GM21423 (cell line): ENCODE results near the gene BAD.
"Not testable (repeated sequence)": the region's sequence is repeated elsewhere in the genome, so short reads cannot be mapped to it uniquely, and the experiment has no call there.

ENCODE experiments used
- ATAC-seq: cut with Tn5 transposase; IDR thresholded peaks from one replicate; pipeline ENCODE4 v1.9.1; 2021; ENCODE audit warnings: mild to moderate bottlenecking, moderate library complexity; ENCODE audit not compliant: unreplicated experiment

The BAD gene

GRCh38 chr11:64315667-64316526 is 31.4 kb upstream of the BAD start:
- ATAC-seq, result not testable (repeated sequence)

DNA sequence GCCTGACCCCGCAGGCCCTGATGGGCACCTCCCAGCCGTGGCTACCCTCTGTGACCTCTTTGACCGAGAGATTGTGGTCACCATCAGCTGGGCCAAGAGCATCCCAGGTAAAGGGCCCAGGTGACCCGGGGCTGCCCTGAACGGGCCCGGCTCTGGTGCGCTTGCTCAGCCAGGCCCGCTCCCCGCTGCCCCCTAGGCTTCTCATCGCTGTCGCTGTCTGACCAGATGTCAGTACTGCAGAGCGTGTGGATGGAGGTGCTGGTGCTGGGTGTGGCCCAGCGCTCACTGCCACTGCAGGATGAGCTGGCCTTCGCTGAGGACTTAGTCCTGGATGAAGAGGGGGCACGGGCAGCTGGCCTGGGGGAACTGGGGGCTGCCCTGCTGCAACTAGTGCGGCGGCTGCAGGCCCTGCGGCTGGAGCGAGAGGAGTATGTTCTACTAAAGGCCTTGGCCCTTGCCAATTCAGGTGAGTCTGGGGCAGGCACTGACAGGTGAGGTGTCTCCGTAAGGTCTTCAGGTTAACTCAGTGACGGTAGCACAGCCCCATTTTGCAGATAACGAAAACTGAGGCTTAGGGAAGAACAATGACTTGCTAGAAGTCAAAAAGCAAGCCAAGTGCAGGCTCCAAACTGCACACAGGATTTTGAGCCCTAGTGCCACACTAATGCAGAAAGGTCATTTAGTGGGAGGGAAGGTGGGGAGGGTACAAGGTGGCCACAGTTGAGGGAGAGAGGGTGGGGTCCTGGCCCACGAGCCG is 30.5 kb upstream of the BAD start:
- no peak for ATAC-seq

DNA sequence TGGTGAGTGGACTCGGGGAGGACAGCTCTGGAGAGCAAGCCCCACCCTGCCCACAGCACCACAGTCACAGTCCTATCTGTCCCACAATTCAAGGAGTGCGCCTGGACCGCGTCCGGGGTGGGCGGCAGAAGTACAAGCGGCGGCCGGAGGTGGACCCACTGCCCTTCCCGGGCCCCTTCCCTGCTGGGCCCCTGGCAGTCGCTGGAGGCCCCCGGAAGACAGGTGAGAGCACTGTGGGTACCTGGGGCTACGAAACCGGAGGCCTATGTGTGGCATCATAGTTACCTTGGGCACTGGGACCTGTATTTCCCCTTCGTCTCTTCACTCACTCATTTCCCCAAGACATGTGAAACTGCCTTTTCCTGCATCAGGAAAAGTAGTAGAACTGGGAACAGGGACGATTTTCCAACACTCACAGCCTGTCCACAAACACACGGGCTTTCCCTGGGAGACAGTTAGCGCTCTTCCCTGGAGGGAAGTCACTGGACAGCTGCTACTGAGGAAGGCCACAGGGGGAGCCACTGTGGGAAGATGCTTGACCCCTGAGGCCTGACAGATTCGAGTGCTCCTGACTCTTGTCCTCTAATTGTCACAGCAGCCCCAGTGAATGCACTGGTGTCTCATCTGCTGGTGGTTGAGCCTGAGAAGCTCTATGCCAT is 29.8 kb upstream of the BAD start:
- ATAC-seq, result no peak

DNA sequence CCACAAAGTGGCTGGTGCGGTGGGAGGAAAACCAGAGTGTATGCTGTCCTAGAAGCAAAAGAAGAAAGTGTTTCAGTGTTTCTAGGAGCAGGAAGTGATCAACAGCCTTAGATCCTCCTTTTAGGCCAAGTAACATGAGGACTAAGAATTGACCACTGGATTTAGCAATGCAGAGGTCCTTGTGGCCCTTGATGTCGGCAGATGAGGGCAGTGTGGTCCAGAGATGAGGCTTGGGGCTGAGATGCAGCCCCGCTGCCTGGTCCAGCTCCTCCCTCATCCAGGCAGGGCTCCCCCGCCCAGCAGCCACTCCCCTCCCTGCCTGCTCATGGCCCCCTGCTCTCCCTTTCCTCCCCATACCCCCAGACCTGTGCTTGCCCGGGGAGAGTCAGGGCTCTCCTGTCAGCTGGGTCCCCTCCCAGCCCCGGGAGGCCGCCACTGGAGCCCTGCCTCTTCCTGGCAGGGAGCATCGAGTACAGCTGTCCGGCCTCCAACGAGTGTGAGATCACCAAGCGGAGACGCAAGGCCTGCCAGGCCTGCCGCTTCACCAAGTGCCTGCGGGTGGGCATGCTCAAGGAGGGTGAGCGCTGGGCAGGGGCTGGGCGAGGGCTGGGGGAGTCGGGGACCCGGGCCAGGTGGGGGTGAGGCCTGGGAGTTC is 29.2 kb upstream of the BAD start:
- no peak for ATAC-seq

GRCh38 chr11:64312947-64313346 is 28.5 kb upstream of the BAD start:
- no peak for ATAC-seq

GRCh38 chr11:64307795-64308194 is 23.3 kb upstream of the BAD start:
- not testable (repeated sequence) for ATAC-seq

- no peak for ATAC-seq
These were observed 22.6 kb upstream of the BAD start for GRCh38 chr11:64306876-64307622.

DNA sequence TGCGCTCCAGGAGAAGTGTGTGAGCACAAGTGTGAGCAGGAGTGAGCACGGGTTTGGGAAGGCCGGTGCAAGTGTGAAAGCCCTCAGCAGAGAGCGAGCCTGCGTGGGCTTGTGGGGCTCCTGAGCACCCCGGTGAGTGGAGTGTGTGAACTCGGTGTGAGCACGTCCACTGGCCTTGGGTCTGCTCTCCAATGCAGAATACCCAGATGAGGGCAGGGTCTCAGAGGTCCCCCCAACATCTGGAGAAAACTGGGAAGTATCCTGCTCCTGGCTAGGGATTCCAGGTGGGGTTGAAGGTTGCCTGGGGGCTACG is 22.1 kb upstream of the BAD start:
- no peak for ATAC-seq

DNA sequence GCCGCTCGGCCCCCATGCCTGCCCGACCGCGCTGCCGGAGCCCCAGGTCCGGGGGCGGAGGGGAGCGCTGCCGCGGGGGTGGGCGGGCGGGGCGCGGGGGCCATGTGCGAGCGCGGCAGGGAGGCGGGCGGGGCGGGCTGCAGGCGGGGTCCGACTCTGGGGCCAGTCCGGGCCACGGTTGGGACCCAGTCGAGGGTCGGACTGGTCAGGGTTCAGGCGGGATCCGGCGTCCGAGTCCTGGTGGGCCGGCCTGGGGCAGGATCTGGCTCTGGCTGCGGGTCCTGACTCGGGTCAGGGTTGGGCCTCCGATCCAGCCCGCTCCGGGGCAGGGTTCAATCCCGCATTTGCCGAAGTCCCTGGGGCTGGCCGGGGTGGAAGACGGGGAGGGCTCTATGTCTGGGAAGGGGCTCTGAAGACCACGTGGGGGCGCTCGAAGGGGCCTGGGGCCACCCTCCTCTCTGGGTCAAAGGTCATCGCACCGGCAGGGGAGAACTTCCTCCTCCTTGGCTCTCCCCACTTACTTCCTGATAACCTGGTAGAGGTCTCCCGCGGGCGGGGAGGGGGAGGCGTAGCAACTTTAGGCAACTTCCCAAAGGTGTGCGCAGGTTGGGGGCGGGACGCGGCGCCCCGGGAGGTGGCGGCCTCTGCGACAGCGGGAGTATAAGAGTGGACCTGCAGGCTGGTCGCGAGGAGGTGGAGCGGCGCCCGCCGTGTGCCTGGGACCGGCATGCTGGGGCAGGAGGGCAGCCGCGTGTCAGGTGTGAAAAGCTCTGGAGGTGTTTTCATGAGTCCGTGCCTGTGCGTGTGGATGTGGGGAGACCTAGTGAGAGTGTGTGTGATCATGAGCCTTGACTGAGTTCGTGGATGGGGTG is 21.5 kb upstream of the BAD start:
- ATAC-seq, result peak; percentile 19

- peak; percentile 69 for ATAC-seq
These were observed 20.7 kb upstream of the BAD start, which contains the start of gene ESRRA for GRCh38 chr11:64305075-64305690. Gene ESRRA, plus strand, starts transcription at chr11:64305524. Its CDS starts 1,656 bp downstream, at chr11:64307180.

DNA sequence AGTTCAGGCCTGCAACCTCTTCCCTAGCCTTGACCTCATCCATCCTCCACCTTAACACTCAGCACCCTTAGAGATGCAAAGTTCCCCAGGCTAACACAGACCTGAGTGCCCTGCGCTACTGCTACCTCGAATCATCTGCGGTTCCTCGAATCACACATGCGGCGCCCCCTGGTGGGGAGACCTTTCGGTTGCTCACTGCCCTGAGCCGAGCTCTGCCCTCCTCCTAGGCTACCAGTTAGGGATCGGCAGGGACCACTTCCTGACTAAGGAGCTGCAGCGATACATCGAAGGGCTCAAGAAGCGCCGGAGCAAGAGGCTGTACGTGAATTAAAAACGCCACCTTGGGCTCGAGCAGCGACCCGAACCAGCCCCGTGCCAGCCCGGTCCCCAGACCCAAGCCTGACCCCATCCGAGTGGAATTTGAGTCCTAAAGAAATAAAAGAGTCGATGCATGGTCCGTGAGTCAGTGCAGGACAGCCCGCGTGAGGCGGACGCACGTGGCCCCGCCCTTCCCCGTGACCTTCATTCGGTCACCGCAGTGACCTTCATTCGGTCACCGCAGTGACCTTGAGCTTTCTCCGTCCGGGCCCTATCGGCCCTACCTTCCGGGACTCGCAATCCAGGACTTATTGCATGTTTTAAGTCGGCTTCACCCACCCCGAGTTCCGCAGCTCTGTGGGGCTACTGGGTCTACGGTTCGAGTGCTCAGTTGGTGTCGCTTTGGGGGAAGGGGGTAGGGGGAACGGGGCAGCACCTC is 20.0 kb upstream of the BAD start:
- peak; percentile 31 for ATAC-seq

- ATAC-seq, result no peak
These were observed 19.5 kb upstream of the BAD start for GRCh38 chr11:64304032-64304315.

DNA sequence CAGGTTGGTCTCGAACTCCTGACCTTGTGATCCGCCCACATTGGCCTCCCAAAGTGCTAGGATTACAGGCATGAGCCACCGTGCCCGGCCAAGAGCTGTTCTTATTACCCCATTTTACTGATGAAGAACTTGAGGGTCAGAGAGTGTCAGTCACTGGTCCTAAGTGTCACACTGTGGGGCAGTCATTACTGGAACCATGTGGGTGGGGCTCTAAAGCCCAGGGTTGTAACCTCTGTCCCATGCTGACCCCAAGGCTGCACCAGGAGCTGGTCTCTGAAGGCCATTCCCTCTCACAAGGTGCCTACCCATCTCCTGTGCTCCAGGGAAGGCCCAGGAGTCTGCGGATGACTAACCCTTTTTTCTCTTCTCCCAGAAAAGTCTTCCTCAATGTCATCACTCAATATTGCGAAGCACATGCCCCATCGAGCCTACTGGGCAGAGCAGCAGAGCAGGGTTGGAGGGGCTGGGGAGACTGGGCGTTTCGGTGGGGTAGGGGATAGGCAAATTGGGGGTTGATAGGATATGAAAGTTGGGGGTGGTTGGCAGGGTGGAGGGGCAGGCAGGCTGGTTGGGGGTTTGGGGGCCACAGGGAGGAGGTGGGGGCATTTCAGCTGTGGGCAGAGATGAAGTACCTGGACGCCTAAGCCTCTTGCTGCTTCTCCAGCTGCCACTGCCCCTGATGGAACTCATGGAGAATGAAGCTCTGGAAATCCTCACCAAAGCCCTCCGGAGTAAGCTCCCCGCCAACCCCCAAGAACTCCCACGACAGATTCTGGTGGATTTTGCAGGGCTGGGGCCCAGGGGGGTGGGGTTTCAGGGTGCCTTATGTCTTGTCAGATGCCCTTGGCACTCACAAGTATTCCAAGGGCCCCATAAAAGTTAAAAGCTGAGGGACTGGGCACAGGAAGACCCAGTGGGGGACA is 18.9 kb upstream of the BAD start:
- no peak for ATAC-seq

DNA sequence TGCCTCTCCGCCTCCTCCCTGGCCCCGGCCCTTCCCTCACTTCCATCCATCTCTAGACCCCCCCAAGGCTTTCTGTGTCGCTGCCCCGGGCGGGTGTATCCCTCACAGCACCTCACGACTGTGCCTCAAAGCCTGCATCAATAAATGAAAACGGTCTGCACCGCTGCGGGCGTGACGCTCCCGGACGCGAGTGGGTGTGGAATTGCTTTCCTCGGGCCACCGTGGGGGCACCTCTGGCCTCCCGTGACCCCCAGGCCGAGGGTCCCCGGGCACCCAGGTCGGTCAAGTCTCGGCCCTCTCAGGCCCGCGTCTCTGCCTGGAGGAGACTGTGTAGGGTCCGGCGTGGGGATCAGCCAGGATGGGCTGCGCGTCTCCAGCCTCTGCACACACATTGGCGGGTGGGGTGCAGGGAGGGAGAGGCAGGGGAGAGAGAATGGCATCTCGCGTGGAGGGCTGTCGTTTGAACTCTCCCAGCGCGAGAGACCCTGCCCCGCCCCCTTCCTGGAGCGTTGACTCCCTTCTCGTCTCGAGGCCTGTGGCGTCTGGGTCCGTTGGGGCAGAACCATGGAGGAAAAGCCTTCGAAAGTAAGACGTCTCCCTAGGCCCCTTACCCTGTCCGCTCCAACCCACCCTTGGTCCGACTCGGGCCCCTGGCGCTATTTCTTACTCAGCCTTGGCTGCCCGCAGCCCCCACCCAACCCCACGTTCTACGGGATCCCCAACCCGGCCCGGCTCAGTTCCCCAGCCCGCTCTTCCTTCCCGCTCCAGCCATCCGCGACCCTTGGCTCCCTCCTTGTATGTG is 15.6 kb upstream of the BAD start, which contains the start of gene CATSPERZ:
Gene CATSPERZ, plus strand, starts transcription at position 512 of the 802 bp plus-strand sequence. Its CDS starts 53 bp downstream, at position 565.
- ATAC-seq, result no peak

- no peak for ATAC-seq
These were observed 14.7 kb upstream of the BAD start for GRCh38 chr11:64298966-64299846.
